IMR-90 (cell line): ENCODE data around the gene ZBED2.

Experiments
- CEBPB ChIP-seq: IDR thresholded peaks from 2 replicates; pipeline ENCODE4 v1.6.1; 2012; ENCODE audit warnings: low read depth, low read length, improper control_type of control experiment
- FOS ChIP-seq: fragments of 150-350 bp; IDR thresholded peaks from 2 replicates; pipeline ENCODE4 v1.6.1; 2016; ENCODE audit warnings: low read depth, low read length
- MAZ ChIP-seq: IDR thresholded peaks from 2 replicates; pipeline ENCODE4 v1.6.1; 2012; ENCODE audit warnings: low read depth, mild to moderate bottlenecking, low read length, improper control_type of control experiment, moderate library complexity, borderline replicate concordance
- MXI1 ChIP-seq: IDR thresholded peaks from 2 replicates; pipeline ENCODE4 v1.6.1; 2012; ENCODE audit warnings: low read depth, mild to moderate bottlenecking, low read length, moderate library complexity, borderline replicate concordance
- POLR2A ChIP-seq: IDR thresholded peaks from 2 replicates; pipeline ENCODE4 v1.6.1; 2012; ENCODE audit warnings: mild to moderate bottlenecking, low read depth, low read length
- RFX5 ChIP-seq: IDR thresholded peaks from 2 replicates; pipeline ENCODE4 v1.8.0; 2012; ENCODE audit warnings: low read depth, mild to moderate bottlenecking, low read length, moderate library complexity
- SMC3 ChIP-seq: fragments of 150-350 bp; IDR thresholded peaks from 2 replicates; pipeline ENCODE4 v1.6.1; 2016; ENCODE audit warnings: low read depth, mild to moderate bottlenecking, antibody characterized with exemption, low read length, moderate library complexity
- TF ChIP-seq, protein P1 (sequence below): conservative IDR thresholded peaks from 2 replicates; pipeline ENCODE4 v1.5.1; 2012; ENCODE audit warnings: mild to moderate bottlenecking, low read depth, low read length, improper control_type of control experiment
- TF ChIP-seq, protein P2 (sequence below): fragments of 150-350 bp; IDR thresholded peaks from 2 replicates; pipeline ENCODE4 v1.6.1; 2017; ENCODE audit warnings: mild to moderate bottlenecking, antibody characterized with exemption, low read length, low read depth

DNA sequence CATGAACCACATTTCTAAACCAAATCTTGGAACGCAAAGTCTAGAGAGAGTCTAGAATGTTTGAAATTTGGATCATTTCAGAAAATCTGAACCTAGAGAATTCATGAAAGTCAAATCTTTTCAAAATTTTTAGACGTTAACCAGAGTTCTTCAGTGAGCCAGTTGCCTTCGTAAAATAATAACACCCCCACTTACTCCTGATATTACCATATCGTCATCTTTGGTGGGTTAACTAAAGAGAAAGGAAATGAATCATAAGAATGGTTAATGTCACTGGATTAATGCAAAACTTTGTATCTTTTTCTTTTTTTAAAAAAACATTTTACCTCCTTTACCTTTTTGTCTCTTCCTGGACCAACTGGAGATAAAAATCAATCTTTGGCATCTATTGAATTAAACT lies 1.2 kb upstream of the ZBED2 start:
- TF ChIP-seq RFX5 (no peak), POLR2A (no peak), MAZ (no peak), SMC3 (no peak), FOS (no peak), CEBPB (no peak), MXI1 (no peak)
- TF ChIP-seq, protein P1, sequence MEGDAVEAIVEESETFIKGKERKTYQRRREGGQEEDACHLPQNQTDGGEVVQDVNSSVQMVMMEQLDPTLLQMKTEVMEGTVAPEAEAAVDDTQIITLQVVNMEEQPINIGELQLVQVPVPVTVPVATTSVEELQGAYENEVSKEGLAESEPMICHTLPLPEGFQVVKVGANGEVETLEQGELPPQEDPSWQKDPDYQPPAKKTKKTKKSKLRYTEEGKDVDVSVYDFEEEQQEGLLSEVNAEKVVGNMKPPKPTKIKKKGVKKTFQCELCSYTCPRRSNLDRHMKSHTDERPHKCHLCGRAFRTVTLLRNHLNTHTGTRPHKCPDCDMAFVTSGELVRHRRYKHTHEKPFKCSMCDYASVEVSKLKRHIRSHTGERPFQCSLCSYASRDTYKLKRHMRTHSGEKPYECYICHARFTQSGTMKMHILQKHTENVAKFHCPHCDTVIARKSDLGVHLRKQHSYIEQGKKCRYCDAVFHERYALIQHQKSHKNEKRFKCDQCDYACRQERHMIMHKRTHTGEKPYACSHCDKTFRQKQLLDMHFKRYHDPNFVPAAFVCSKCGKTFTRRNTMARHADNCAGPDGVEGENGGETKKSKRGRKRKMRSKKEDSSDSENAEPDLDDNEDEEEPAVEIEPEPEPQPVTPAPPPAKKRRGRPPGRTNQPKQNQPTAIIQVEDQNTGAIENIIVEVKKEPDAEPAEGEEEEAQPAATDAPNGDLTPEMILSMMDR = no peak
- TF ChIP-seq, protein P2, sequence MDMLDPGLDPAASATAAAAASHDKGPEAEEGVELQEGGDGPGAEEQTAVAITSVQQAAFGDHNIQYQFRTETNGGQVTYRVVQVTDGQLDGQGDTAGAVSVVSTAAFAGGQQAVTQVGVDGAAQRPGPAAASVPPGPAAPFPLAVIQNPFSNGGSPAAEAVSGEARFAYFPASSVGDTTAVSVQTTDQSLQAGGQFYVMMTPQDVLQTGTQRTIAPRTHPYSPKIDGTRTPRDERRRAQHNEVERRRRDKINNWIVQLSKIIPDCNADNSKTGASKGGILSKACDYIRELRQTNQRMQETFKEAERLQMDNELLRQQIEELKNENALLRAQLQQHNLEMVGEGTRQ = no peak
